SK-N-SH treated with all-trans-retinoic acid at 6 μM for 48 hours (cell line): ENCODE results near the gene LCA5.
A peak's percentile ranks its signal among the peaks of the same experiment; 100 is the strongest.

Experiments used
- ATAC-seq: fragments of 200-7000 bp; cut with Tn5 transposase; 3 replicates; pipeline ENCODE4 v1.9.1; 2020; ENCODE audit warnings: mild to moderate bottlenecking, moderate library complexity
- ARNTL ChIP-seq: fragments of 450-650 bp; formaldehyde crosslinking; IDR thresholded peaks from 2 replicates; pipeline ENCODE4 v1.5.0; 2020; ENCODE audit warnings: low read depth, mild to moderate bottlenecking, moderate library complexity, borderline replicate concordance
- BACH2 ChIP-seq: fragments of 250-450 bp; sonication (Bioruptor Pico); IDR thresholded peaks from 2 replicates; pipeline ENCODE4 v1.9.0; 2021; ENCODE audit warnings: mild to moderate bottlenecking, borderline replicate concordance
- CREB5 ChIP-seq: fragments of 250-450 bp; sonication (Bioruptor Pico); IDR thresholded peaks from 2 replicates; pipeline ENCODE4 v1.5.1; 2020; ENCODE audit warnings: low read depth, mild to moderate bottlenecking, moderate library complexity
- CSDC2 ChIP-seq: fragments of 250-450 bp; sonication (Bioruptor Pico); IDR thresholded peaks from 2 replicates; pipeline ENCODE4 v1.5.0; 2020; ENCODE audit warnings: mild to moderate bottlenecking, moderate library complexity
- CSRNP3 ChIP-seq: fragments of 250-450 bp; sonication (Bioruptor Pico); IDR thresholded peaks from 2 replicates; pipeline ENCODE4 v1.5.1; 2021; ENCODE audit warnings: mild to moderate bottlenecking, moderate library complexity
- ESRRG ChIP-seq: fragments of 250-450 bp; sonication (Bioruptor Pico); IDR thresholded peaks from 2 replicates; pipeline ENCODE4 v1.6.1; 2021; ENCODE audit warnings: mild to moderate bottlenecking
- GLIS3 ChIP-seq: fragments of 250-450 bp; sonication (Bioruptor Pico); IDR thresholded peaks from 2 replicates; pipeline ENCODE4 v1.5.0; 2020; ENCODE audit warnings: mild to moderate bottlenecking, moderate library complexity
- ISL1 ChIP-seq: fragments of 250-450 bp; sonication (Bioruptor Pico); IDR thresholded peaks from 2 replicates; pipeline ENCODE4 v2.1.2; 2022; ENCODE audit warnings: mild to moderate bottlenecking, moderate library complexity
- OSR1 ChIP-seq: fragments of 250-450 bp; sonication (Bioruptor Pico); IDR thresholded peaks from 2 replicates; pipeline ENCODE4 v1.8.0; 2022; ENCODE audit warnings: moderate library complexity, mild to moderate bottlenecking, inconsistent platforms
- POU6F1 ChIP-seq: fragments of 250-450 bp; sonication (Bioruptor Pico); IDR thresholded peaks from 2 replicates; pipeline ENCODE4 v1.8.0; 2021; ENCODE audit warnings: low read depth, mild to moderate bottlenecking, moderate library complexity, borderline replicate concordance
- PPARA ChIP-seq: fragments of 250-450 bp; sonication (Bioruptor Pico); IDR thresholded peaks from 2 replicates; pipeline ENCODE4 v1.5.0; 2020; ENCODE audit warnings: mild to moderate bottlenecking, borderline replicate concordance
- RARB ChIP-seq: fragments of 250-450 bp; sonication (Bioruptor Pico); IDR thresholded peaks from 2 replicates; pipeline ENCODE4 v1.8.0; 2021; ENCODE audit warnings: mild to moderate bottlenecking, moderate library complexity
- SNAI2 ChIP-seq: fragments of 250-450 bp; sonication (Bioruptor Pico); IDR thresholded peaks from 2 replicates; pipeline ENCODE4 v1.5.0; 2020; ENCODE audit warnings: mild to moderate bottlenecking, moderate library complexity
- TCF4 ChIP-seq: fragments of 250-450 bp; sonication (Bioruptor Pico); IDR thresholded peaks from 2 replicates; pipeline ENCODE4 v1.8.0; 2021; ENCODE audit warnings: mild to moderate bottlenecking, moderate library complexity, borderline replicate concordance
- TOX ChIP-seq: fragments of 250-450 bp; sonication (Bioruptor Pico); IDR thresholded peaks from 2 replicates; pipeline ENCODE4 v1.8.0; 2021; ENCODE audit warnings: mild to moderate bottlenecking, moderate library complexity, borderline replicate concordance
- TSHZ2 ChIP-seq: fragments of 250-450 bp; sonication (Bioruptor Pico); IDR thresholded peaks from 2 replicates; pipeline ENCODE4 v1.5.0; 2020; ENCODE audit warnings: mild to moderate bottlenecking, moderate library complexity
- ZC3H10 ChIP-seq: fragments of 250-450 bp; sonication (Bioruptor Pico); IDR thresholded peaks from 2 replicates; pipeline ENCODE4 v1.5.1; 2021; ENCODE audit warnings: mild to moderate bottlenecking, moderate library complexity
- ZFP3 ChIP-seq: fragments of 250-450 bp; sonication (Bioruptor Pico); IDR thresholded peaks from 2 replicates; pipeline ENCODE4 v1.5.0; 2020; ENCODE audit warnings: mild to moderate bottlenecking, moderate library complexity
- ZFP30 ChIP-seq: fragments of 450-650 bp; formaldehyde crosslinking; IDR thresholded peaks from 2 replicates; pipeline ENCODE4 v1.5.0; 2022; ENCODE audit warnings: mild to moderate bottlenecking, moderate library complexity
- ZNF565 ChIP-seq: fragments of 450-650 bp; formaldehyde crosslinking; conservative IDR thresholded peaks from 2 replicates; pipeline ENCODE4 v1.5.0; 2020; ENCODE audit warnings: low read depth, mild to moderate bottlenecking, moderate library complexity
- ZNF70 ChIP-seq: fragments of 450-650 bp; formaldehyde crosslinking; IDR thresholded peaks from 2 replicates; pipeline ENCODE4 v1.5.0; 2020; ENCODE audit warnings: mild to moderate bottlenecking, moderate library complexity

Gene LCA5

GRCh38 chr6:79469376-79470246 is 67.6 kb downstream of the LCA5 start:
- TF ChIP-seq ESRRG: no peak
- TF ChIP-seq TCF4 (CRISPR knock-in tag): no peak
- TF ChIP-seq CSDC2 (CRISPR knock-in tag): no peak
- no peak for TF ChIP-seq ZNF565
- no peak for TF ChIP-seq POU6F1 (CRISPR knock-in tag)
- no peak for TF ChIP-seq TOX (CRISPR knock-in tag)
- no peak for TF ChIP-seq ZNF70 (CRISPR knock-in tag)
- no peak for TF ChIP-seq ISL1 (CRISPR knock-in tag)
- no peak for TF ChIP-seq OSR1 (CRISPR knock-in tag)
- no peak for TF ChIP-seq CREB5
- no peak for TF ChIP-seq RARB (CRISPR knock-in tag)
- no peak for TF ChIP-seq ARNTL (CRISPR knock-in tag)
- no peak for TF ChIP-seq ZFP3 (CRISPR knock-in tag)
- TF ChIP-seq CSRNP3 (CRISPR knock-in tag): no peak
- TF ChIP-seq SNAI2: no peak
- TF ChIP-seq ZC3H10 (CRISPR knock-in tag): no peak
- no peak for TF ChIP-seq GLIS3 (CRISPR knock-in tag)
- no peak for TF ChIP-seq TSHZ2
- TF ChIP-seq, all 23 proteins: peak for 0
- no peak for ATAC-seq

- no peak for ATAC-seq
- TF ChIP-seq TOX (CRISPR knock-in tag): no peak
- TF ChIP-seq ZFP3 (CRISPR knock-in tag): no peak
- no peak for TF ChIP-seq PPARA (CRISPR knock-in tag)
- TF ChIP-seq ZC3H10 (CRISPR knock-in tag): no peak
- no peak for TF ChIP-seq BACH2 (CRISPR knock-in tag)
- TF ChIP-seq ZFP30 (CRISPR knock-in tag): no peak
- no peak for TF ChIP-seq OSR1 (CRISPR knock-in tag)
These were observed 68.6 kb downstream of the LCA5 start for GRCh38 chr6:79468587-79468986.

- peak; percentile 68 for ATAC-seq
- TF ChIP-seq ZFP3 (CRISPR knock-in tag): no peak
- no peak for TF ChIP-seq CSDC2 (CRISPR knock-in tag)
- no peak for TF ChIP-seq TOX (CRISPR knock-in tag)
- no peak for TF ChIP-seq ISL1 (CRISPR knock-in tag)
- TF ChIP-seq CSRNP3 (CRISPR knock-in tag): no peak
- no peak for TF ChIP-seq POU6F1 (CRISPR knock-in tag)
These were observed 69.1 kb downstream of the LCA5 start for GRCh38 chr6:79468116-79468515.
